SK-N-SH (cell line): ENCODE results near the gene RAB1B. TPM values are rescaled to one million over a fixed set of nuclear protein-coding genes. Genes with fewer than 3 reads are reported as not detected.

Source experiments
- CTCF ChIA-PET: fragments of 300-600, 350-600 bp; formaldehyde crosslinking; extraction: SDS; loops from one replicate; lab custom pipeline; 2021; lab: Yijun Ruan, JAX
- POLR2A ChIA-PET: fragments of 350-600 bp; sonication (Branson Sonifier 250); formaldehyde crosslinking; extraction: SDS; loops from one replicate; lab custom pipeline; 2020; ENCODE audit warnings: antibody characterized with exemption, inconsistent platforms; lab: Yijun Ruan, JAX
- DNase-seq: peaks from one replicate; pipeline ENCODE4 v3.0.0; 2012
- H2AFZ ChIP-seq: fragments of 200-600 bp; sonication (generic); 2 replicates; pipeline ENCODE4 v1.8.1; 2016; ENCODE audit warnings: antibody characterized with exemption, mild to moderate bottlenecking, low read depth
- H3F3A ChIP-seq: fragments of 200-600 bp; sonication (generic); replicated peaks from 2 replicates; pipeline ENCODE3; 2016; ENCODE audit warnings: antibody characterized with exemption, mild to moderate bottlenecking; ENCODE audit not compliant: insufficient read depth
- H3K27ac ChIP-seq, 2 experiments: fragments of 200-500 bp in 1 of 2; fragments of 200-600 bp in 1 of 2; sonication (Bioruptor generic) in 1 of 2; sonication (generic), shearing (Covaris generic) in 1 of 2; 2 replicates each; pipeline versions ENCODE4 v1.5.1 to v1.6.1; 2014 to 2016; ENCODE audit warnings: low read depth in 2 of 2, inconsistent platforms in 1 of 2, low read length in 1 of 2, mild to moderate bottlenecking in 1 of 2, mixed read lengths in 1 of 2
- H3K27me3 ChIP-seq: fragments of 200-600 bp; sonication (generic), shearing (Covaris generic); 2 replicates; pipeline ENCODE4 v1.6.1; 2016; ENCODE audit warnings: mixed run types; ENCODE audit not compliant: insufficient read depth
- H3K36me3 ChIP-seq, 2 experiments: fragments of 200-500 bp in 1 of 2; fragments of 200-600 bp in 1 of 2; sonication (Bioruptor generic) in 1 of 2; sonication (generic) in 1 of 2; replicated peaks in 1 of 2; 2 replicates each; pipeline versions ENCODE3 to v1.5.1; 2014 to 2016; ENCODE audit warnings: low read length in 1 of 2, mild to moderate bottlenecking in 1 of 2; ENCODE audit not compliant: insufficient read depth in 2 of 2, control insufficient read depth in 1 of 2
- H3K4me1 ChIP-seq, 2 experiments: fragments of 200-500 bp in 1 of 2; fragments of 200-600 bp in 1 of 2; sonication (Bioruptor generic) in 1 of 2; sonication (generic), shearing (Covaris generic) in 1 of 2; 2 replicates each; pipeline versions ENCODE4 v1.5.1 to v1.6.1; 2014 to 2016; ENCODE audit warnings: low read depth in 1 of 2, low read length in 1 of 2, mixed run types in 1 of 2; ENCODE audit not compliant: insufficient read depth in 2 of 2, control insufficient read depth in 1 of 2
- H3K4me2 ChIP-seq: fragments of 200-600 bp; sonication (generic), shearing (Covaris generic); 2 replicates; pipeline ENCODE4 v1.6.1; 2017; ENCODE audit warnings: mixed run types
- H3K4me3 ChIP-seq, 2 experiments: fragments of 200-500 bp in 1 of 2; fragments of 200-600 bp in 1 of 2; sonication (Bioruptor generic) in 1 of 2; sonication (generic), shearing (Covaris generic) in 1 of 2; 2 replicates each; pipeline versions ENCODE4 v1.5.1 to v1.8.1; 2014 to 2016; ENCODE audit warnings: low read depth in 2 of 2, inconsistent platforms in 1 of 2, low read length in 1 of 2, mild to moderate bottlenecking in 1 of 2, mixed read lengths in 1 of 2, moderate library complexity in 1 of 2
- H3K79me2 ChIP-seq: fragments of 200-600 bp; sonication (generic); 2 replicates; pipeline ENCODE4 v1.8.1; 2017; ENCODE audit warnings: mild to moderate bottlenecking; ENCODE audit not compliant: insufficient read depth
- H3K9ac ChIP-seq: fragments of 200-600 bp; sonication (generic); 2 replicates; pipeline ENCODE4 v1.6.1; 2017; ENCODE audit warnings: mixed run types
- H3K9me2 ChIP-seq: fragments of 200-600 bp; sonication (generic); 2 replicates; pipeline ENCODE4 v1.6.1; 2017; ENCODE audit warnings: mixed run types
- H3K9me3 ChIP-seq: fragments of 200-600 bp; sonication (generic); 2 replicates; pipeline ENCODE4 v1.6.1; 2017; ENCODE audit warnings: mixed run types, mild to moderate bottlenecking, moderate library complexity
- H4K20me1 ChIP-seq: fragments of 200-600 bp; sonication (generic); 2 replicates; pipeline ENCODE4 v1.6.1; 2017; ENCODE audit warnings: mild to moderate bottlenecking, mixed run types; ENCODE audit not compliant: insufficient read depth
- CHD2 ChIP-seq: fragments of 150-350 bp; IDR thresholded peaks from 2 replicates; pipeline ENCODE4 v1.6.1; 2018; ENCODE audit warnings: low read length; ENCODE audit not compliant: partially characterized antibody
- ELF1 ChIP-seq: IDR thresholded peaks from 2 replicates; pipeline ENCODE4 v1.4.0; 2012
- EP300 ChIP-seq, 2 experiments: IDR thresholded peaks; 2 replicates each; pipeline versions ENCODE4 v1.4.0 to v1.6.1; 2012; ENCODE audit warnings: borderline replicate concordance in 1 of 2, low read depth in 1 of 2, low read length in 1 of 2
- FOSL2 ChIP-seq: IDR thresholded peaks from 2 replicates; pipeline ENCODE4 v1.4.0; 2012; ENCODE audit warnings: low read depth, mild to moderate bottlenecking, moderate library complexity, borderline replicate concordance
- GABPA ChIP-seq: IDR thresholded peaks from 2 replicates; pipeline ENCODE4 v1.4.0; 2012; ENCODE audit warnings: low read depth, mild to moderate bottlenecking
- GATA2 ChIP-seq: sonication (generic); formaldehyde crosslinking; IDR thresholded peaks from 2 replicates; pipeline ENCODE4 v1.5.0; 2020; ENCODE audit warnings: mild to moderate bottlenecking, missing genetic modification reagents
- MEF2A ChIP-seq: IDR thresholded peaks from 2 replicates; pipeline ENCODE4 v1.4.0; 2012; ENCODE audit warnings: low read depth, borderline replicate concordance
- NRF1 ChIP-seq: IDR thresholded peaks from 2 replicates; pipeline ENCODE4 v1.6.1; 2012; ENCODE audit warnings: low read depth, mild to moderate bottlenecking, low read length
- POLR2AphosphoS5 ChIP-seq: IDR thresholded peaks from 2 replicates; pipeline ENCODE4 v1.6.1; 2012; ENCODE audit warnings: low read depth, low read length
- RAD21 ChIP-seq: IDR thresholded peaks from 2 replicates; pipeline ENCODE4 v1.6.1; 2012; ENCODE audit warnings: mild to moderate bottlenecking, low read length
- RCOR1 ChIP-seq: fragments of 150-350 bp; IDR thresholded peaks from 2 replicates; pipeline ENCODE4 v1.6.1; 2017; ENCODE audit warnings: antibody characterized with exemption, low read length
- SIN3A ChIP-seq: IDR thresholded peaks from 2 replicates; pipeline ENCODE4 v1.6.1; 2012; ENCODE audit warnings: low read depth, mild to moderate bottlenecking, low read length, moderate library complexity, borderline replicate concordance
- SMC3 ChIP-seq: IDR thresholded peaks from 2 replicates; pipeline ENCODE4 v1.6.1; 2012; ENCODE audit warnings: low read depth, low read length, improper control_type of control experiment
- TAF1 ChIP-seq: IDR thresholded peaks from 2 replicates; pipeline ENCODE4 v1.6.1; 2012; ENCODE audit warnings: low read depth, mild to moderate bottlenecking, low read length, moderate library complexity, borderline replicate concordance
- TEAD4 ChIP-seq: IDR thresholded peaks from 2 replicates; pipeline ENCODE4 v1.4.0; 2012; ENCODE audit warnings: mild to moderate bottlenecking, borderline replicate concordance; ENCODE audit not compliant: insufficient read depth
- YY1 ChIP-seq: IDR thresholded peaks from 2 replicates; pipeline ENCODE4 v1.4.0; 2012; ENCODE audit warnings: low read depth, mild to moderate bottlenecking
- WGBS: methylation state at CpG from one replicate; pipeline ENCODE4 v1.1.6; 2017; ENCODE audit warnings: low lambda C conversion rate; 5-methylcytosine and 5-hydroxymethylcytosine counted together
- polyA plus RNA-seq, 3 experiments: library from polyadenylated mRNA; depleted of rRNA; stranded (reverse); fragments of >200 nt; gene quantifications; 2 replicates each; pipeline ENCODE4 v1.2.3, GENCODE V29; 2012
- TF ChIP-seq, protein P1 (sequence below): IDR thresholded peaks from 2 replicates; pipeline ENCODE4 v1.4.0; 2012; ENCODE audit warnings: low read depth, borderline replicate concordance
- TF ChIP-seq, protein P2 (sequence below): fragments of 150-350 bp; IDR thresholded peaks from 2 replicates; pipeline ENCODE4 v1.6.1; 2016; ENCODE audit warnings: mild to moderate bottlenecking, low read depth, low read length
- TF ChIP-seq, protein P3 (sequence below): fragments of 150-350 bp; IDR thresholded peaks from 2 replicates; pipeline ENCODE4 v1.6.1; 2017; ENCODE audit warnings: antibody characterized with exemption, low read length, low read depth, borderline replicate concordance

RAB1B gene
- polyA plus RNA-seq, 1 of the 3 experiments (the other 2 are of a cell fraction) = 208 TPM

DNA sequence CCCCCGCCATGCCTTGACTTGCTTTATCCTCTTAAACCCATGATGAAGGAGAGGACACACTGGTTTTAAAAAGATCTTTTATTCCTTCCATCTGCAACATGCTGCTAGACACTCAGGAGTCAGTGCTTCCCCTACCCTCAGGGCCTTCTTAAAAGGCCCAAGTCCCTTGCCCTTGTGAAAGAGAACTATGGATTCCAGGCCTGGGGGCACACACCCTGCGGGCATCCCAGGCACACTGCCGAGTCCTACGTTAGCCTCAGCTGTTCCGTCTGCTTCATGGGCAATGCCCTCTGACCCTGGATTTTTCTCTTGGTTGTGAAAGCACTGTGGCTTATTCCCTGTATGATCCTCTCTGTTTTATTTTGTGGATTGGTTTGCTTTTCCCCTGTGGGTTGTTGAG lies 35.1 kb upstream of the RAB1B start:
- ChIA-PET POLR2A (no interaction called here), CTCF (interaction anchor here (0.6 to 2.1 kb wide), 3 partner anchors 9 to 23 kb away, joined by 3 to 12 read pairs (median 3); no protein-coding TSS in a partner anchor)
- no peak overlapping the region for H2AFZ ChIP-seq
- no peaks in the 10 kb centered on the region for H4K20me1 ChIP-seq
- no peaks in the 10 kb centered on the region for H3K27me3 ChIP-seq
- H3K4me3 ChIP-seq = no peak overlapping the region
- H3K4me1 ChIP-seq = no peaks in the 10 kb centered on the region
- no peak overlapping the region for H3K27ac ChIP-seq
- TF ChIP-seq GABPA = no peak
- TF ChIP-seq POLR2AphosphoS5 = no peak
- no peak for TF ChIP-seq YY1
- H3K79me2 ChIP-seq = no peaks in the 10 kb centered on the region
- H3K9ac ChIP-seq = no peak overlapping the region
- H3F3A ChIP-seq = no peaks in the 10 kb centered on the region
- 100% methylated on average over 5 of the region's 5 CpGs for WGBS
- no peak overlapping the region for H3K4me2 ChIP-seq
- H3K36me3 ChIP-seq = peaks cover 22 to 80% of the 10 kb centered on the region in 2 experiments
- no peak for DNase-seq
- H3K9me2 ChIP-seq = no peaks in the 10 kb centered on the region
- H3K9me3 ChIP-seq = no peaks in the 10 kb centered on the region

DNA sequence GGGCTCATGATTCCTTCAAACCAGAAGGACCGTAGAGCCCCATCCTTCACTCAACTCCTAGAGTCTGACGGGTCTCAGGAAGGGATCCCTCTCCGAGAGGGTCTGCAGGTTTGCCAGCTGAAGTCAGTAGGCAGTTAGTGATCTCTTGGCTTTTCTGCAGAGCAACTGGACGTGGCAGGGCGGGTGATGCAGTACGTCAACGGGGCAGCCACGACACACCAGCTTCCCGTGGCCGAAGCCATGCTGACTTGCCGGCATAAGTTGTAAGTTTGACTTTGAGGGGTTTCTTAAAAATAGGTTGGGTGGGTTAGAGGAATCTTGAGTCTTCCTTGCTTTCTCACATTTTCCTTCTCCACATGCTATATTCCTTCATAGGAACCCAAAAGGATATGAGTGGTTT lies 33.3 kb upstream of the RAB1B start:
- H3K9me3 ChIP-seq = no peaks in the 10 kb centered on the region
- H3F3A ChIP-seq = no peaks in the 10 kb centered on the region
- H3K4me1 ChIP-seq = no peaks in the 10 kb centered on the region
- H2AFZ ChIP-seq = no peak overlapping the region
- H4K20me1 ChIP-seq = no peaks in the 10 kb centered on the region
- H3K4me2 ChIP-seq = no peak overlapping the region
- POLR2A ChIA-PET = no interaction called here
- DNase-seq = no peak
- no peak for TF ChIP-seq ELF1
- TF ChIP-seq SMC3 = no peak
- no peak for TF ChIP-seq YY1
- TF ChIP-seq TEAD4 = no peak
- TF ChIP-seq MEF2A = no peak
- TF ChIP-seq, protein P1, sequence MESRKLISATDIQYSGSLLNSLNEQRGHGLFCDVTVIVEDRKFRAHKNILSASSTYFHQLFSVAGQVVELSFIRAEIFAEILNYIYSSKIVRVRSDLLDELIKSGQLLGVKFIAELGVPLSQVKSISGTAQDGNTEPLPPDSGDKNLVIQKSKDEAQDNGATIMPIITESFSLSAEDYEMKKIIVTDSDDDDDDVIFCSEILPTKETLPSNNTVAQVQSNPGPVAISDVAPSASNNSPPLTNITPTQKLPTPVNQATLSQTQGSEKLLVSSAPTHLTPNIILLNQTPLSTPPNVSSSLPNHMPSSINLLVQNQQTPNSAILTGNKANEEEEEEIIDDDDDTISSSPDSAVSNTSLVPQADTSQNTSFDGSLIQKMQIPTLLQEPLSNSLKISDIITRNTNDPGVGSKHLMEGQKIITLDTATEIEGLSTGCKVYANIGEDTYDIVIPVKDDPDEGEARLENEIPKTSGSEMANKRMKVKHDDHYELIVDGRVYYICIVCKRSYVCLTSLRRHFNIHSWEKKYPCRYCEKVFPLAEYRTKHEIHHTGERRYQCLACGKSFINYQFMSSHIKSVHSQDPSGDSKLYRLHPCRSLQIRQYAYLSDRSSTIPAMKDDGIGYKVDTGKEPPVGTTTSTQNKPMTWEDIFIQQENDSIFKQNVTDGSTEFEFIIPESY = no peak
- no peak for TF ChIP-seq EP300 (IDR thresholded peaks at IDR 0.05; ENCODE audit: borderline replicate concordance in 1 of 2, low read depth in 1 of 2, low read length in 1 of 2)
- TF ChIP-seq, protein P2, sequence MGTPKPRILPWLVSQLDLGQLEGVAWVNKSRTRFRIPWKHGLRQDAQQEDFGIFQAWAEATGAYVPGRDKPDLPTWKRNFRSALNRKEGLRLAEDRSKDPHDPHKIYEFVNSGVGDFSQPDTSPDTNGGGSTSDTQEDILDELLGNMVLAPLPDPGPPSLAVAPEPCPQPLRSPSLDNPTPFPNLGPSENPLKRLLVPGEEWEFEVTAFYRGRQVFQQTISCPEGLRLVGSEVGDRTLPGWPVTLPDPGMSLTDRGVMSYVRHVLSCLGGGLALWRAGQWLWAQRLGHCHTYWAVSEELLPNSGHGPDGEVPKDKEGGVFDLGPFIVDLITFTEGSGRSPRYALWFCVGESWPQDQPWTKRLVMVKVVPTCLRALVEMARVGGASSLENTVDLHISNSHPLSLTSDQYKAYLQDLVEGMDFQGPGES = no peak
- TF ChIP-seq CHD2 = no peak
- TF ChIP-seq GABPA = no peak
- TF ChIP-seq TAF1 = no peak
- TF ChIP-seq, protein P3, sequence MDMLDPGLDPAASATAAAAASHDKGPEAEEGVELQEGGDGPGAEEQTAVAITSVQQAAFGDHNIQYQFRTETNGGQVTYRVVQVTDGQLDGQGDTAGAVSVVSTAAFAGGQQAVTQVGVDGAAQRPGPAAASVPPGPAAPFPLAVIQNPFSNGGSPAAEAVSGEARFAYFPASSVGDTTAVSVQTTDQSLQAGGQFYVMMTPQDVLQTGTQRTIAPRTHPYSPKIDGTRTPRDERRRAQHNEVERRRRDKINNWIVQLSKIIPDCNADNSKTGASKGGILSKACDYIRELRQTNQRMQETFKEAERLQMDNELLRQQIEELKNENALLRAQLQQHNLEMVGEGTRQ = no peak
- TF ChIP-seq FOSL2 = no peak
- no peak for TF ChIP-seq RCOR1
- no peak for TF ChIP-seq RAD21
- no peak for TF ChIP-seq SIN3A
- TF ChIP-seq NRF1 = no peak
- TF ChIP-seq GATA2 = no peak
- no peak overlapping the region for H3K27ac ChIP-seq
- H3K4me3 ChIP-seq = no peak overlapping the region
- H3K9me2 ChIP-seq = no peaks in the 10 kb centered on the region
- 90% methylated on average over 11 of the region's 11 CpGs for WGBS
- H3K79me2 ChIP-seq = no peaks in the 10 kb centered on the region
- H3K27me3 ChIP-seq = no peaks in the 10 kb centered on the region
- peaks cover 19 to 92% of the 10 kb centered on the region in 2 experiments for H3K36me3 ChIP-seq
- no peak overlapping the region for H3K9ac ChIP-seq
- CTCF ChIA-PET = interaction anchor here (4.8 kb wide), 1 partner anchor 12 kb away, joined by 34 read pairs; no protein-coding TSS in a partner anchor
